Mesendoderm (in vitro differentiated cells): Measurements from ENCODE around the gene MMP25.

ENCODE experiments used
- DNase-seq: peaks from one replicate; pipeline ENCODE4 v3.0.0; 2013
- H2AK5ac ChIP-seq: 2 replicates; pipeline ENCODE4 v1.6.1; 2013; ENCODE audit warnings: low read length, inconsistent platforms
- H2BK120ac ChIP-seq: 2 replicates; pipeline ENCODE4 v1.6.1; 2013; ENCODE audit warnings: low read depth, mild to moderate bottlenecking, low read length, moderate library complexity, mixed read lengths
- H2BK15ac ChIP-seq: replicated peaks from 2 replicates; pipeline ENCODE4 v1.6.1; 2013; ENCODE audit warnings: low read depth, mild to moderate bottlenecking, moderate library complexity
- H2BK5ac ChIP-seq: 2 replicates; pipeline ENCODE4 v1.6.1; 2013; ENCODE audit warnings: low read length, inconsistent platforms
- H3K18ac ChIP-seq: 2 replicates; pipeline ENCODE4 v1.6.1; 2013; ENCODE audit warnings: mild to moderate bottlenecking, low read length, mixed read lengths
- H3K23ac ChIP-seq: one replicate; pipeline ENCODE4 v1.6.1; 2013; ENCODE audit warnings: low read length
- H3K27ac ChIP-seq: 2 replicates; pipeline ENCODE4 v1.5.1; 2013; ENCODE audit warnings: low read depth, mild to moderate bottlenecking, inconsistent platforms, low read length, moderate library complexity
- H3K27me3 ChIP-seq: 2 replicates; pipeline ENCODE4 v1.6.1; 2013; ENCODE audit warnings: low read length, control low read depth, mild to moderate bottlenecking, inconsistent platforms; ENCODE audit not compliant: insufficient read depth, poor library complexity
- H3K36me3 ChIP-seq: 2 replicates; pipeline ENCODE4 v1.6.1; 2013; ENCODE audit warnings: low read length, inconsistent platforms; ENCODE audit not compliant: control insufficient read depth, insufficient read depth
- H3K4ac ChIP-seq: one replicate; pipeline ENCODE4 v1.6.1; 2013; ENCODE audit warnings: low read depth, mild to moderate bottlenecking, low read length, moderate library complexity
- H3K4me1 ChIP-seq: 2 replicates; pipeline ENCODE4 v1.6.1; 2013; ENCODE audit warnings: low read depth, low read length, inconsistent platforms; ENCODE audit not compliant: control insufficient read depth
- H3K4me2 ChIP-seq: 2 replicates; pipeline ENCODE4 v1.6.1; 2013; ENCODE audit warnings: low read length
- H3K4me3 ChIP-seq: 2 replicates; pipeline ENCODE4 v1.5.1; 2013; ENCODE audit warnings: mild to moderate bottlenecking, low read length
- H3K56ac ChIP-seq: one replicate; pipeline ENCODE4 v1.6.1; 2013; ENCODE audit warnings: low read length
- H3K79me1 ChIP-seq: 2 replicates; pipeline ENCODE4 v1.6.1; 2013; ENCODE audit warnings: low read length, inconsistent platforms
- H3K79me2 ChIP-seq: 2 replicates; pipeline ENCODE4 v1.6.1; 2013; ENCODE audit warnings: mild to moderate bottlenecking, low read length; ENCODE audit not compliant: control insufficient read depth, insufficient read depth
- H3K9ac ChIP-seq: 2 replicates; pipeline ENCODE4 v1.6.1; 2013; ENCODE audit warnings: low read length, inconsistent platforms
- H4K5ac ChIP-seq: one replicate; pipeline ENCODE4 v1.6.1; 2013; ENCODE audit warnings: low read length
- H4K8ac ChIP-seq: one replicate; pipeline ENCODE4 v1.6.1; 2013; ENCODE audit warnings: low read depth, mild to moderate bottlenecking, control low read depth, low read length, moderate library complexity
- WGBS: extraction: QIAGEN DNeasy Blood & Tissue Kit; methylation state at CpG from one replicate; pipeline ENCODE4 v1.1.7; 2013; ENCODE audit warnings: low lambda C conversion rate, missing lambda C conversion rate; ENCODE audit not compliant: insufficient coverage; ENCODE audit errors: extremely low coverage; 5-methylcytosine and 5-hydroxymethylcytosine counted together

The MMP25 gene

DNA sequence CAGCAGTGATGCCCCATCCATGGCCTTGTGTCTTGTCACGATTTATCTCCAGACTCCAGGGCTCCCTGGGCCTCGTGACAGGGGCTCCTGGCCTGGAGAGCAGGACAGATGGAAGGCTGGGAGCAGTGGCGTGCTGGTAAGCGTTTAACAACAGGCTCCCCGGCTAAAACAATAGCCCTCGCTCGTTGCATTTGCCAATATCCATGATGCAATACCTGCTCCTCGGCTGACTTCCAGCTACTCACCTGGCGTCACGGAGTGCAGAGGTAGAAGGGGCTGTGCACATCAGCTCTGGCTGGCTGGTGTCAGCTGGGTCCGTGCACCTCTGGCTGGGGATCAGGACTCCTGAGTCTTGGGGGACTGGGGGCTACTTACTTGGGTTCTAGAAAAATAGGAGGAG, 8.1 kb upstream of the MMP25 start:
- Histone ChIP-seq H3K79me2 (no peaks in the 10 kb centered on the region), H3K23ac (no peak overlapping the region), H3K27ac (no peak overlapping the region), H2BK120ac (no peak overlapping the region), H3K79me1 (no peaks in the 10 kb centered on the region), H2AK5ac (no peak overlapping the region), H3K36me3 (no peaks in the 10 kb centered on the region), H3K18ac (no peak overlapping the region), H3K4me3 (no peak overlapping the region), H3K27me3 (no peaks in the 10 kb centered on the region), H3K4me2 (no peak overlapping the region), H3K9ac (no peak overlapping the region), H3K4me1 (no peaks in the 10 kb centered on the region), H2BK15ac (no peak overlapping the region), H4K5ac (no peak overlapping the region), H2BK5ac (no peak overlapping the region), H4K8ac (no peak overlapping the region), H3K56ac (peak overlapping the region; percentile 52), H3K4ac (no peak overlapping the region)
- DNase-seq, result peak; percentile 77
- no CpG with 5 or more reads among the region's 11 CpGs for WGBS

DNA sequence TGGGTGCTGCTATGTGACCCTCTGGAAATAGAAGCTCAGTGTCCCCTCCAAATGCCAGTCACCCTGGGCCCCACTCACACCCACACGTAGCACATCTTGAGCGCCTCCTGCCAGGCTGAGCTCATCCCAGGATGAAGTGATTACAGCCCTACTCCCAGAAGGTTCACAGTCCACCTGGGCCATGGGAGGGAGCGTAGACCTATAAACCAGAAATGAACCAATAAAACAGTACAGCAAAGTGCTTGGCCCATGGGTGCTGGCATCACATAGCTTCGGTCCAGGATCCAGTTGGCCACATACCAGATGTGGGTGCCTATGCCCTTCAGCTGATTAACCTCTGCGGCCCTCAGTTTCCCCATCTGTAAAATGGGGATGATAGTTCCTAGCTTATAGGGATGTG, 7.5 kb upstream of the MMP25 start:
- DNase-seq, result no peak
- Histone ChIP-seq H3K27ac (no peak overlapping the region), H3K18ac (no peak overlapping the region), H3K4me3 (no peak overlapping the region), H3K36me3 (no peaks in the 10 kb centered on the region), H3K27me3 (no peaks in the 10 kb centered on the region), H3K4me2 (no peak overlapping the region), H2BK120ac (no peak overlapping the region), H3K4me1 (no peaks in the 10 kb centered on the region), H2BK5ac (no peak overlapping the region), H3K56ac (no peak overlapping the region), H2BK15ac (no peak overlapping the region), H3K79me1 (no peaks in the 10 kb centered on the region), H4K5ac (no peak overlapping the region), H3K79me2 (no peaks in the 10 kb centered on the region), H4K8ac (no peak overlapping the region), H3K9ac (no peak overlapping the region), H3K23ac (no peak overlapping the region), H2AK5ac (no peak overlapping the region), H3K4ac (no peak overlapping the region)
- no CpG with 5 or more reads among the region's 5 CpGs for WGBS

DNA sequence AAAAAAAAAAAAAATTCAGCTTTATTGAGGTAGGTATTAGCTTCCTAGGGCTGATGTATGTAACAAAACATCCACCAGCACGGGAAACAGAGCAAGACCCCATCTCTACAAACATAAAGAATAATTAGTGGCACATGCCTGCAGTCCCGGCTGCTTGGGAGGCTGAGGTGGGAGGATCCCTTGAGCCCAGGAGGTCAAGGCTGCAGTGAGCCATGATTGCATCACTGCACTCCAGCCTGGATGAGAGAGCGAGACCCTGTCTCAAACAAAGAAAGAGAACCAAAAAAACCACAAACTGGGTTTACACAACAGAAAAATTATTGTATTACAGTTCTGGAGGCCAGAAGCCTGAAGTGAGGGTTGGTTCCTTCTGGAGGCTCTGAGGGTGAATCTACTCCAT, 4.0 kb upstream of the MMP25 start:
- no CpG with 5 or more reads among the region's 3 CpGs for WGBS
- H3K27me3 ChIP-seq, result peaks cover 4% of the 10 kb centered on the region

DNA sequence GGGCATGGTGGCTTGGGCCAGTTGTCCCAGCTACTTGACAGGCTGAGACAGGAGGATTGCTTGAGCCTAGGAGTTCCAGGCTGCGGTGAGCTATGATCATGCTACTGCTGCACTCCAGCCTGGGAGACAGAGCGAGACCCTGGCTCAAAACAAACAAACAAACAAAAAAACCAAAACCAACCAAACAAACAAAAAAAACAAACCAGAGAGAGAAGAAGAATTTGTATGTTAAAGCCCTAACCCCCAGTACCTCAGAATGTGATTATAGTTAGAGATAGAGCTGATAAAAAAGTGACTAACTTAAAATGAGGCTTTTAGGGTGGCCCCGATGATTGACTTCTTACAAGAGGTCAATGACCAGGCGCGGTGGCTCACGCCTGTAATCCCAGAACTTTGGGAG, 1.7 kb upstream of the MMP25 start:
- H4K8ac ChIP-seq, result no peak overlapping the region
- no peak overlapping the region for H2BK120ac ChIP-seq
- H3K4me1 ChIP-seq, result no peaks in the 10 kb centered on the region
- no peak overlapping the region for H2BK5ac ChIP-seq
- no peak overlapping the region for H3K4me2 ChIP-seq
- H3K27ac ChIP-seq, result no peak overlapping the region
- no peak overlapping the region for H3K23ac ChIP-seq
- H2BK15ac ChIP-seq, result no peak overlapping the region
- no peaks in the 10 kb centered on the region for H3K36me3 ChIP-seq
- H3K9ac ChIP-seq, result no peak overlapping the region
- H3K4ac ChIP-seq, result no peak overlapping the region
- no peaks in the 10 kb centered on the region for H3K79me2 ChIP-seq
- no peak overlapping the region for H3K4me3 ChIP-seq
- no peak overlapping the region for H2AK5ac ChIP-seq
- no CpG with 5 or more reads among the region's 6 CpGs for WGBS
- H3K56ac ChIP-seq, result no peak overlapping the region
- no peak overlapping the region for H3K18ac ChIP-seq
- no peak overlapping the region for H4K5ac ChIP-seq
- H3K27me3 ChIP-seq, result peaks cover 4% of the 10 kb centered on the region
- no peak for DNase-seq
- H3K79me1 ChIP-seq, result no peaks in the 10 kb centered on the region

More for the DNA sequence above, 4.0 kb upstream of the MMP25 start:
- H3K36me3 ChIP-seq, result no peaks in the 10 kb centered on the region
- H2BK15ac ChIP-seq, result no peak overlapping the region
- H4K8ac ChIP-seq, result no peak overlapping the region
- no peak overlapping the region for H3K4me3 ChIP-seq
- H3K23ac ChIP-seq, result no peak overlapping the region
- H3K4me2 ChIP-seq, result no peak overlapping the region
- H3K56ac ChIP-seq, result no peak overlapping the region
- no peak overlapping the region for H3K27ac ChIP-seq
- H2BK120ac ChIP-seq, result no peak overlapping the region
- no peaks in the 10 kb centered on the region for H3K79me2 ChIP-seq
- H3K18ac ChIP-seq, result no peak overlapping the region
- no peak overlapping the region for H3K4ac ChIP-seq
- no peak overlapping the region for H4K5ac ChIP-seq
- H3K4me1 ChIP-seq, result no peaks in the 10 kb centered on the region
- H2AK5ac ChIP-seq, result no peak overlapping the region
- no peak overlapping the region for H2BK5ac ChIP-seq
- H3K9ac ChIP-seq, result no peak overlapping the region
- H3K79me1 ChIP-seq, result no peaks in the 10 kb centered on the region
- DNase-seq, result no peak

DNA sequence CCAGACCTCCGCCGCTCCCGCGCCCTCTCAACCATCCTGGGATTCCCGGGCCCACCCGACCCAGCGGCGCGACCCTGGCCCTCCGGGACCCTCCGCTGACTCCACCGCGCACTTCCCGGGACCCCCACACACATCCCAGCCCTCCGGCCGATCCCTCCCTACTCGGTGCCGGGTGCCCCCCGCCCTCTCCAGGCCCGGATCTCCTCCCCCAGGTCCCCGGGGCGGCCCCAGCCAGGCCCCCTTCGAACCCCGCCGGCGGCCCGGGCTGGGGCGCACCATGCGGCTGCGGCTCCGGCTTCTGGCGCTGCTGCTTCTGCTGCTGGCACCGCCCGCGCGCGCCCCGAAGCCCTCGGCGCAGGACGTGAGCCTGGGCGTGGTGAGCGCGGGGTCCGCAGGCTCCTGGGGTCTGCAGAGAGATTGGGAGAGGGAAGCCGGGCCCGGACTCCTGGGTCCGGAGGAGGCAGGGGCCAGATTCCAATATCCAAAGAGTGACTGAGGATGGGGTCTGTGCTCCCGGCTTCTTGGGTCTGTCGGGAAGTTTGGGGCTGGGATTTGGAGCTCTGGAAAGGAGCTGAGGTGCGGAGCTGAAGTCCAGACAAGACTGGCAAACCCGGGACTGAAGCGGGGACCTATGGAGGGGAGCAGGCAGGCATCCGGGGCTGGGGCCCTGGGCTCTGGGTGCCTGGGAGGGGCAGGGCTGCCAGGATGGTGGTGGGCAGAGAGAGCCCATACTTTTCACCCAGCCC, 453 bp downstream of the MMP25 start:
- no CpG with 5 or more reads among the region's 54 CpGs for WGBS
- peaks cover 4% of the 10 kb centered on the region for H3K27me3 ChIP-seq

DNA sequence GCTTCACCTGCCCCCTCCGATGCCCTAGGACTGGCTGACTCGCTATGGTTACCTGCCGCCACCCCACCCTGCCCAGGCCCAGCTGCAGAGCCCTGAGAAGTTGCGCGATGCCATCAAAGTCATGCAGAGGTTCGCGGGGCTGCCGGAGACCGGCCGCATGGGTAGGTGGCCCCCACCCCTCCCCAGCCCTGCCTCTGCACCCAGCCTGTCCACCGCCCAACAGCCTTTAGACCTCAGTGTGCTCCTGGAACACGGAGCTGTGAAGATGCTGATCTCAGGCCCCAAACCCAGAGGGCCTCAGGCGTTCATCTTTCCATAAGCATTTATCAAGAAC, 993 bp downstream of the MMP25 start:
- H3K23ac ChIP-seq, result no peak overlapping the region
- H2AK5ac ChIP-seq, result no peak overlapping the region
- WGBS, result no CpG with 5 or more reads among the region's 13 CpGs
- H3K4ac ChIP-seq, result no peak overlapping the region
- no peak overlapping the region for H4K8ac ChIP-seq
- peak overlapping the region; percentile 70 for H3K9ac ChIP-seq
- H3K36me3 ChIP-seq, result no peaks in the 10 kb centered on the region
- H4K5ac ChIP-seq, result no peak overlapping the region
- H3K79me2 ChIP-seq, result no peaks in the 10 kb centered on the region
- H3K56ac ChIP-seq, result no peak overlapping the region
- no peak overlapping the region for H3K4me3 ChIP-seq
- no peak overlapping the region for H2BK5ac ChIP-seq
- no peak overlapping the region for H3K18ac ChIP-seq
- H2BK15ac ChIP-seq, result no peak overlapping the region
- H2BK120ac ChIP-seq, result no peak overlapping the region
- DNase-seq, result peak; percentile 35
- peak overlapping the region; percentile 75 for H3K4me2 ChIP-seq
- H3K27ac ChIP-seq, result no peak overlapping the region
- H3K79me1 ChIP-seq, result no peaks in the 10 kb centered on the region
- peaks cover 4% of the 10 kb centered on the region for H3K27me3 ChIP-seq
- H3K4me1 ChIP-seq, result no peaks in the 10 kb centered on the region

More for the DNA sequence above, 453 bp downstream of the MMP25 start:
- H4K8ac ChIP-seq, result no peak overlapping the region
- peak overlapping the region; percentile 35 for H3K4me3 ChIP-seq
- H4K5ac ChIP-seq, result no peak overlapping the region
- H3K4me1 ChIP-seq, result no peaks in the 10 kb centered on the region
- no peak overlapping the region for H2BK15ac ChIP-seq
- no peaks in the 10 kb centered on the region for H3K36me3 ChIP-seq
- no peak overlapping the region for H2BK5ac ChIP-seq
- H3K79me1 ChIP-seq, result no peaks in the 10 kb centered on the region
- H3K9ac ChIP-seq, result peak overlapping the region; percentile 70
- no peaks in the 10 kb centered on the region for H3K79me2 ChIP-seq
- H2BK120ac ChIP-seq, result peak overlapping the region; percentile 76
- peak overlapping the region; percentile 83 for H3K4ac ChIP-seq
- no peak for DNase-seq
- H3K27ac ChIP-seq, result no peak overlapping the region
- H2AK5ac ChIP-seq, result no peak overlapping the region
- H3K56ac ChIP-seq, result peak overlapping the region; percentile 87
- peak overlapping the region; percentile 75 for H3K4me2 ChIP-seq
- peak overlapping the region; percentile 81 for H3K18ac ChIP-seq
- H3K23ac ChIP-seq, result no peak overlapping the region
